SK-N-DZ (cell line): ENCODE data around the gene PCDH15.

Experiments used
- small RNA-seq, 2 experiments: library from RNA; depleted of rRNA; stranded (forward); fragments of <200 nt; gene quantifications; one replicate each; pipeline ENCODE3, GENCODE V24; 2014

Gene PCDH15

Small RNA genes within 50 kb of the gene (small RNA-seq; reads per million reads assigned to genes)
- 0 to 0.09 reads per million in 2 experiments for gene AL365496.1
- 0.03 to 2.0 reads per million in 2 experiments for gene MIR548F1
- gene RNU6-687P: 0 reads per million in 2 experiments
